PC-9 (cell line): ENCODE data around the gene C6orf15.

Experiments
- CTCF ChIP-seq: fragments of 200-600 bp; sonication (generic); conservative IDR thresholded peaks from 2 replicates; pipeline ENCODE4 v1.6.1; 2017; ENCODE audit warnings: mixed run types, antibody characterized with exemption, mild to moderate bottlenecking, moderate library complexity
- EZH2 ChIP-seq: fragments of 200-600 bp; sonication (generic); IDR thresholded peaks from 2 replicates; pipeline ENCODE4 v1.8.0; 2017; ENCODE audit warnings: antibody characterized with exemption, low read depth

GRCh38 chr6:31112478-31112877, at the start of gene C6orf15:
- no peak for TF ChIP-seq CTCF
- TF ChIP-seq EZH2 = no peak
